ENCODE data around the gene NUP133. TPM values are rescaled to one million over a fixed set of nuclear protein-coding genes. Genes with fewer than 3 reads are reported as not detected.

Gene NUP133
- total RNA-seq, 1 donor from 2014 or later = 53.5 TPM

- Mint-ChIP-seq H3K27ac (ENCODE audit: unreplicated experiment) (no peak overlapping the region), H3K27me3 (ENCODE audit: unreplicated experiment) (peaks cover 32% of the 10 kb centered on the region), H3K9me3 (ENCODE audit: unreplicated experiment) (no peaks in the 10 kb centered on the region), H3K4me3 (ENCODE audit: unreplicated experiment) (no peak overlapping the region), H3K4me1 (ENCODE audit: unreplicated experiment) (peaks cover 6% of the 10 kb centered on the region), H3K36me3 (ENCODE audit: low read depth, unreplicated experiment) (no peaks in the 10 kb centered on the region)
- DNase-seq (ENCODE audit: low spot score) = no peak
- TF ChIP-seq CTCF (IDR thresholded peaks at IDR 0.05; ENCODE audit: unreplicated experiment) = no peak
Measured at GRCh38 chr1:229411434-229412055, 96.6 kb downstream of the NUP133 start.

GRCh38 chr1:229410692-229411433 is 97.3 kb downstream of the NUP133 start:
- no peak for DNase-seq (ENCODE audit: low spot score)
- H3K36me3 Mint-ChIP-seq (ENCODE audit: low read depth, unreplicated experiment) = no peaks in the 10 kb centered on the region
- no peak overlapping the region for H3K4me3 Mint-ChIP-seq (ENCODE audit: unreplicated experiment)
- no peak for TF ChIP-seq CTCF (IDR thresholded peaks at IDR 0.05; ENCODE audit: unreplicated experiment)
- H3K27me3 Mint-ChIP-seq (ENCODE audit: unreplicated experiment) = peaks cover 33% of the 10 kb centered on the region
- H3K27ac Mint-ChIP-seq (ENCODE audit: unreplicated experiment) = peak overlapping the region; percentile 17
- peaks cover 6% of the 10 kb centered on the region for H3K4me1 Mint-ChIP-seq (ENCODE audit: unreplicated experiment)
- H3K9me3 Mint-ChIP-seq (ENCODE audit: unreplicated experiment) = no peaks in the 10 kb centered on the region

GRCh38 chr1:229410370-229410691 is 97.8 kb downstream of the NUP133 start:
- no peaks in the 10 kb centered on the region for H3K36me3 Mint-ChIP-seq (ENCODE audit: low read depth, unreplicated experiment)
- H3K27ac Mint-ChIP-seq (ENCODE audit: unreplicated experiment) = peak overlapping the region; percentile 17
- H3K27me3 Mint-ChIP-seq (ENCODE audit: unreplicated experiment) = peaks cover 37% of the 10 kb centered on the region
- no peak for TF ChIP-seq CTCF (IDR thresholded peaks at IDR 0.05; ENCODE audit: unreplicated experiment)
- DNase-seq (ENCODE audit: low spot score) = no peak
- H3K4me3 Mint-ChIP-seq (ENCODE audit: unreplicated experiment) = no peak overlapping the region
- H3K9me3 Mint-ChIP-seq (ENCODE audit: unreplicated experiment) = no peaks in the 10 kb centered on the region
- H3K4me1 Mint-ChIP-seq (ENCODE audit: unreplicated experiment) = peaks cover 6% of the 10 kb centered on the region

- Mint-ChIP-seq H3K4me3 (ENCODE audit: unreplicated experiment) (no peak overlapping the region), H3K27ac (ENCODE audit: unreplicated experiment) (no peak overlapping the region), H3K27me3 (ENCODE audit: unreplicated experiment) (peaks cover 37% of the 10 kb centered on the region), H3K4me1 (ENCODE audit: unreplicated experiment) (peaks cover 6% of the 10 kb centered on the region), H3K9me3 (ENCODE audit: unreplicated experiment) (no peaks in the 10 kb centered on the region), H3K36me3 (ENCODE audit: low read depth, unreplicated experiment) (no peaks in the 10 kb centered on the region)
- DNase-seq (ENCODE audit: low spot score) = no peak
- no peak for TF ChIP-seq CTCF (IDR thresholded peaks at IDR 0.05; ENCODE audit: unreplicated experiment)
Measured at GRCh38 chr1:229409616-229410369, 98.3 kb downstream of the NUP133 start.

Measured in endothelial cell (in vitro differentiated cells).